Pancreas (tissue), 10 donors: ENCODE measurements around the gene PLA2G4D. TPM values are rescaled to one million over a fixed set of nuclear protein-coding genes. Genes with fewer than 3 reads are reported as not detected.

Experiments used
- ATAC-seq, 4 donors: fragments of 200-7000 bp; cut with Tn5 transposase; one replicate each; pipeline versions ENCODE4 v1.8.0 to v1.9.1; 2020; ENCODE audit warnings: mild to moderate bottlenecking in 4 of 4, moderate library complexity in 4 of 4
- DNase-seq, 6 donors: peaks; one replicate each; pipeline ENCODE4 v3.0.0-alpha.2; 2020
- FAIRE-seq: peaks from 2 replicates; lab custom pipeline; 2012; peaks lifted over from hg19 to GRCh38; lab: Jason Lieb, UNC
- H3K27ac ChIP-seq, 4 donors: fragments of 200-600 bp; sonication (generic); 1 replicate in 3 of 4; 2 replicates in 1 of 4; pipeline versions ENCODE4 v1.5.0 to v1.8.0; 2020
- H3K27me3 ChIP-seq, 4 donors: fragments of 200-600 bp; one replicate each; pipeline ENCODE4 v1.8.0; 2021
- H3K36me3 ChIP-seq, 3 donors: fragments of 200-600 bp; sonication (generic) in 1 of 3; one replicate each; pipeline versions ENCODE4 v1.5.0 to v1.8.0; 2020 to 2021
- H3K4me1 ChIP-seq, 3 donors: fragments of 200-600 bp; one replicate each; pipeline ENCODE4 v1.8.0; 2021
- H3K4me3 ChIP-seq, 4 donors: fragments of 200-600 bp; sonication (generic) in 2 of 4; one replicate each; pipeline versions ENCODE4 v1.5.0 to v1.8.0; 2020 to 2021
- H3K9me3 ChIP-seq, 4 donors: fragments of 200-600 bp; one replicate each; pipeline ENCODE4 v1.8.0; 2021
- CTCF ChIP-seq, 4 donors: fragments of 200-600 bp; sonication (generic) in 3 of 4; IDR thresholded peaks; one replicate each; pipeline versions ENCODE4 v1.5.0 to v1.8.0; 2021; ENCODE audit warnings: antibody characterized with exemption in 4 of 4
- WGBS, 2 donors: extraction: QIAGEN DNeasy Blood & Tissue Kit; methylation state at CpG; one replicate each; pipeline ENCODE4 v1.1.7; 2013; 5-methylcytosine and 5-hydroxymethylcytosine counted together
- intact Hi-C, 3 donors: fragments of 100-400 bp; cut with DNase I; formaldehyde crosslinking; loops; one replicate each; pipeline versions ENCODE4 v1.11.1 to v1.14.2; 2022
- polyA plus RNA-seq, 2 donors: library from polyadenylated mRNA; stranded (reverse); fragments of 200-250 nt; gene quantifications; one replicate each; pipeline ENCODE4 v1.2.3, GENCODE V29; 2013
- total RNA-seq, 6 donors: library from RNA; stranded (reverse); fragmentation: NEBNext Ultra II Directional in 4 of 6; extraction: Animal tissue kit (Norgen Biotek cat#: 25700) in 4 of 6; gene quantifications; one replicate each; pipeline versions ENCODE4 v1.2.1 to v1.2.4, GENCODE V29; 2021 to 2023
- donor health status: healthy with polysubstance abuse.
- donor health status: DM: no; HTN: no; CAD: no; lungs with moderate emphysema.
- donor health status: DM: no; HTN: no; CAD: no.
- donor health status: control.
- donor health status: control.
- donor health status: Bipolar disorder and iron deficiency.
- donor health status: DM: yes; HTN: yes; CAD: no.
- donor health status: DM: no; HTN: no; CAD: no.
- donor health status: DM: no; HTN: no; CAD: no.
- donor health status: DM: yes; HTN: yes; CAD: no.

Gene PLA2G4D
- total and polyA plus RNA-seq, 8 donors = 0.04 to 0.31 (median 0.07) TPM; not detected in 4

GRCh38 chr15:42121021-42121420 lies 26.7 kb upstream of the PLA2G4D start:
- no peak overlapping the region for H3K27ac ChIP-seq
- ATAC-seq (no peak), FAIRE-seq (no peak), DNase-seq (no peak)
- no peak overlapping the region for H3K4me3 ChIP-seq
- H3K27me3 ChIP-seq = no peaks in the 10 kb centered on the region
- 86 to 91% methylated on average over 6 of the region's 6 CpGs for WGBS, 2 donors
- no peaks in the 10 kb centered on the region for H3K36me3 ChIP-seq
- intact Hi-C loops = no loop called here
- no peak for TF ChIP-seq CTCF (IDR thresholded peaks at IDR 0.05)
- no peaks in the 10 kb centered on the region for H3K9me3 ChIP-seq
- H3K4me1 ChIP-seq = no peaks in the 10 kb centered on the region

GRCh38 chr15:42120285-42120684 lies 25.9 kb upstream of the PLA2G4D start:
- Histone ChIP-seq H3K9me3 (no peaks in the 10 kb centered on the region), H3K4me3 (no peak overlapping the region), H3K36me3 (no peaks in the 10 kb centered on the region), H3K27ac (no peak overlapping the region), H3K27me3 (no peaks in the 10 kb centered on the region), H3K4me1 (no peaks in the 10 kb centered on the region)
- no peak for TF ChIP-seq CTCF (IDR thresholded peaks at IDR 0.05)
- FAIRE-seq (no peak), ATAC-seq (no peak), DNase-seq (no peak)
- 93 to 100% methylated on average over 1 of the region's 1 CpG for WGBS, 2 donors
- intact Hi-C loops = no loop called here

- Histone ChIP-seq H3K4me3 (no peak overlapping the region), H3K9me3 (no peaks in the 10 kb centered on the region), H3K4me1 (no peaks in the 10 kb centered on the region), H3K36me3 (no peaks in the 10 kb centered on the region), H3K27ac (no peak overlapping the region), H3K27me3 (no peaks in the 10 kb centered on the region)
- DNase-seq = no peak
- WGBS, 2 donors = 59 to 65% methylated on average over 5 of the region's 5 CpGs
- ATAC-seq = peak; percentile 19 to 44 (median 32)
- no peak for TF ChIP-seq CTCF (IDR thresholded peaks at IDR 0.05)
- no peak for FAIRE-seq
- intact Hi-C loops = no loop called here
Observed at GRCh38 chr15:42119446-42119760, 25.0 kb upstream of the PLA2G4D start.

GRCh38 chr15:42118650-42119445 lies 24.5 kb upstream of the PLA2G4D start:
- H3K9me3 ChIP-seq = no peaks in the 10 kb centered on the region
- intact Hi-C loops = no loop called here
- peak; percentile 85 to 94 (median 88) for ATAC-seq
- no peak overlapping the region for H3K4me3 ChIP-seq
- no peak for FAIRE-seq
- no peaks in the 10 kb centered on the region for H3K4me1 ChIP-seq
- H3K36me3 ChIP-seq = no peaks in the 10 kb centered on the region
- WGBS, 2 donors = 20 to 26% methylated on average over 10 of the region's 10 CpGs
- peak in 1 of 6 donors; percentile 21 for DNase-seq
- H3K27ac ChIP-seq = no peak overlapping the region
- TF ChIP-seq CTCF (IDR thresholded peaks at IDR 0.05) = no peak
- H3K27me3 ChIP-seq = no peaks in the 10 kb centered on the region

- Histone ChIP-seq H3K4me3 (no peak overlapping the region), H3K27me3 (no peaks in the 10 kb centered on the region), H3K4me1 (no peaks in the 10 kb centered on the region), H3K36me3 (no peaks in the 10 kb centered on the region), H3K9me3 (no peaks in the 10 kb centered on the region), H3K27ac (no peak overlapping the region)
- no peak for ATAC-seq
- DNase-seq = no peak
- TF ChIP-seq CTCF (IDR thresholded peaks at IDR 0.05) = no peak
- WGBS, 2 donors = 74 to 90% methylated on average over 4 of the region's 4 CpGs
- FAIRE-seq = no peak
- intact Hi-C loops = no loop called here
Observed at GRCh38 chr15:42111924-42112323, 17.6 kb upstream of the PLA2G4D start.
